B cell (primary cell): ENCODE measurements around the gene MRPS24. TPM values are rescaled to one million over a fixed set of nuclear protein-coding genes. Genes with fewer than 3 reads are reported as not detected.

Experiments
- ATAC-seq: fragments of 200-7000 bp; cut with Tn5 transposase; one replicate; pipeline ENCODE4 v1.10.0; 2021; ENCODE audit warnings: low read depth, mild to moderate bottlenecking, moderate number of reproducible peaks, moderate library complexity
- CTCF ChIA-PET: fragments of 350-600 bp; sonication (Branson Sonifier 250); formaldehyde crosslinking; loops from one replicate; lab custom pipeline; 2021; ENCODE audit warnings: antibody characterized with exemption, inconsistent platforms; lab: Charles Lee
- POLR2A ChIA-PET: fragments of 350-600 bp; sonication (Branson Sonifier 250); formaldehyde crosslinking; loops from one replicate; lab custom pipeline; 2021; ENCODE audit warnings: antibody characterized with exemption; lab: Charles Lee
- DNase-seq: peaks from one replicate; pipeline ENCODE4 v3.0.0; 2013
- H2AFZ ChIP-seq: 2 replicates; pipeline ENCODE4 v1.6.1; 2012; ENCODE audit warnings: mild to moderate bottlenecking, low read depth, low read length; ENCODE audit not compliant: insufficient read depth, poor library complexity, severe bottlenecking
- H3K27ac ChIP-seq, 2 donors: 1 replicate in 1 of 2; 2 replicates in 1 of 2; pipeline ENCODE4 v1.5.1; 2012 to 2013; ENCODE audit warnings: low read length in 2 of 2, mild to moderate bottlenecking in 2 of 2, moderate library complexity in 1 of 2
- H3K27me3 ChIP-seq, 4 experiments: fragments of 200-600 bp in 1 of 4; sonication (generic) in 1 of 4; replicated peaks in 1 of 4; 1 replicate in 2 of 4; 2 replicates in 2 of 4; pipeline versions ENCODE4 v1.6.1 to v1.7.0; 2013 to 2016; ENCODE audit warnings: low read length in 3 of 4, mild to moderate bottlenecking in 2 of 4, mixed read lengths in 1 of 4, moderate library complexity in 1 of 4; ENCODE audit not compliant: insufficient read depth in 4 of 4, control insufficient read depth in 3 of 4; ENCODE audit errors: control extremely low read depth in 1 of 4
- H3K36me3 ChIP-seq, 2 experiments: replicated peaks in 1 of 2; 1 replicate in 1 of 2; 2 replicates in 1 of 2; pipeline versions ENCODE4 v1.6.1 to v1.7.1; 2013; ENCODE audit warnings: low read length in 1 of 2; ENCODE audit not compliant: insufficient read depth in 2 of 2, control insufficient read depth in 1 of 2; ENCODE audit errors: control extremely low read depth in 1 of 2, extremely low read depth in 1 of 2
- H3K4me1 ChIP-seq, 2 donors: fragments of 200-600 bp in 1 of 2; sonication (generic) in 1 of 2; 1 replicate in 1 of 2; 2 replicates in 1 of 2; pipeline versions ENCODE4 v1.5.1 to v1.6.1; 2013 to 2017; ENCODE audit warnings: low read length in 2 of 2; ENCODE audit not compliant: control insufficient read depth in 2 of 2, insufficient read depth in 2 of 2
- H3K4me2 ChIP-seq: replicated peaks from 2 replicates; pipeline ENCODE3; 2012; ENCODE audit warnings: mild to moderate bottlenecking, low read depth, low read length; ENCODE audit not compliant: poor library complexity, severe bottlenecking
- H3K4me3 ChIP-seq, 5 experiments: fragments of 200-600 bp in 1 of 5; sonication (generic) in 1 of 5; 1 replicate in 3 of 5; 2 replicates in 2 of 5; pipeline versions ENCODE4 v1.5.1 to v1.7.0; 2011 to 2016; ENCODE audit warnings: low read length in 4 of 5, mild to moderate bottlenecking in 4 of 5, low read depth in 2 of 5, control low read depth in 1 of 5, moderate library complexity in 1 of 5; ENCODE audit not compliant: insufficient read depth in 1 of 5; ENCODE audit errors: control extremely low read depth in 1 of 5, extremely low read depth in 1 of 5
- H3K79me2 ChIP-seq: fragments of 200-600 bp; sonication (generic); one replicate; pipeline ENCODE4 v1.6.0; 2016; ENCODE audit warnings: low read length; ENCODE audit not compliant: control insufficient read depth, insufficient read depth
- H3K9ac ChIP-seq: fragments of 200-600 bp; sonication (generic); 2 replicates; pipeline ENCODE4 v1.6.1; 2017; ENCODE audit warnings: mild to moderate bottlenecking, low read length, moderate library complexity
- H3K9me3 ChIP-seq, 3 donors: one replicate each; pipeline versions ENCODE4 v1.6.1 to v1.7.1; 2013; ENCODE audit warnings: low read length in 2 of 3; ENCODE audit not compliant: control insufficient read depth in 2 of 3, insufficient read depth in 1 of 3; ENCODE audit errors: control extremely low read depth in 1 of 3
- H4K20me1 ChIP-seq: 2 replicates; pipeline ENCODE4 v1.6.0; 2012; ENCODE audit warnings: mild to moderate bottlenecking, low read length; ENCODE audit not compliant: insufficient read depth, control insufficient read depth, poor library complexity, severe bottlenecking
- H3K27ac Mint-ChIP-seq: one replicate; pipeline ENCODE4 v1.8.0; 2021; ENCODE audit warnings: mixed read lengths
- H3K27me3 Mint-ChIP-seq: one replicate; pipeline ENCODE4 v1.8.0; 2021; ENCODE audit warnings: mixed read lengths
- H3K4me1 Mint-ChIP-seq: one replicate; pipeline ENCODE4 v1.8.0; 2021; ENCODE audit warnings: mixed read lengths
- H3K4me3 Mint-ChIP-seq: one replicate; pipeline ENCODE4 v1.8.0; 2021; ENCODE audit warnings: mixed read lengths
- H3K9me3 Mint-ChIP-seq: one replicate; pipeline ENCODE4 v1.8.0; 2022; ENCODE audit warnings: mixed read lengths; ENCODE audit not compliant: insufficient read depth
- EZH2 ChIP-seq: IDR thresholded peaks from 2 replicates; pipeline ENCODE4 v1.6.1; 2012; ENCODE audit warnings: borderline replicate concordance, low read depth, mild to moderate bottlenecking, moderate library complexity, low read length; ENCODE audit not compliant: insufficient read depth, poor library complexity, severe bottlenecking
- WGBS: methylation state at CpG from one replicate; pipeline ENCODE4 v1.1.5; 2013; ENCODE audit warnings: missing lambda C conversion rate; ENCODE audit not compliant: insufficient coverage; 5-methylcytosine and 5-hydroxymethylcytosine counted together
- intact Hi-C: fragments of 100-400 bp; cut with micrococcal nuclease; formaldehyde crosslinking; loops from one replicate; pipeline ENCODE4 v1.10.0; 2022
- polyA plus RNA-seq: library from polyadenylated mRNA; depleted of rRNA; stranded (reverse); fragments of >200 nt; gene quantifications from 2 replicates; pipeline ENCODE4 v1.2.3, GENCODE V29; 2012
- total RNA-seq, 2 donors: library from RNA; stranded (reverse); fragments of 120-200 nt in 1 of 2; gene quantifications; 1 replicate in 1 of 2; 2 replicates in 1 of 2; pipeline versions ENCODE4 v1.2.3 to v1.2.4, GENCODE V29; 2013 to 2022
- TF ChIP-seq, protein P1 (sequence below): fragments of 200-600 bp; IDR thresholded peaks from one replicate; pipeline ENCODE4 v1.8.0; 2022; ENCODE audit warnings: antibody characterized with exemption, mild to moderate bottlenecking

Gene MRPS24
- total and polyA plus RNA-seq, 2 donors (not counting 1 experiment from before 2014, with no cell fraction given): 54.1 to 102 TPM

DNA sequence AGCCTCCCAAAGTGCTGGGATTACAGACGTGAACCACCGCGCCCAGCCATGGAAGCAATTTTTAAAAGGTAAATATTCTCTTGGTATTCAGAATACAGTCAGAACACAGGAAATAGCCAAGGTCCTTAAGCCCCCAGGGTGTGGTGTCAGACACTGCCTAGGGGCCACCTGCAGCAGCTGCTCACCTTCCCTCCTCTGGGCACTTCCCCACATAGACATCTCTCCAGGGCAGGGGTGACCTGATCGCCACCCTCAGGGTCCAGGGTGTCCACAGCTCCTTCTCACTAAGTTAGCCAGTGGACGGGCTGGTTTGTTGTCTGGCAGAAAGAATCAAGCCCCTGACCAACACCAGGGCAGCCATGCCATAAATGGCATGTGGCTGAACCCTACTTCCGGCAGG, 21.2 kb upstream of the MRPS24 start:
- POLR2A ChIA-PET: no interaction called here
- WGBS: 96% methylated on average over 3 of the region's 6 CpGs
- no peak overlapping the region for H3K9ac ChIP-seq

DNA sequence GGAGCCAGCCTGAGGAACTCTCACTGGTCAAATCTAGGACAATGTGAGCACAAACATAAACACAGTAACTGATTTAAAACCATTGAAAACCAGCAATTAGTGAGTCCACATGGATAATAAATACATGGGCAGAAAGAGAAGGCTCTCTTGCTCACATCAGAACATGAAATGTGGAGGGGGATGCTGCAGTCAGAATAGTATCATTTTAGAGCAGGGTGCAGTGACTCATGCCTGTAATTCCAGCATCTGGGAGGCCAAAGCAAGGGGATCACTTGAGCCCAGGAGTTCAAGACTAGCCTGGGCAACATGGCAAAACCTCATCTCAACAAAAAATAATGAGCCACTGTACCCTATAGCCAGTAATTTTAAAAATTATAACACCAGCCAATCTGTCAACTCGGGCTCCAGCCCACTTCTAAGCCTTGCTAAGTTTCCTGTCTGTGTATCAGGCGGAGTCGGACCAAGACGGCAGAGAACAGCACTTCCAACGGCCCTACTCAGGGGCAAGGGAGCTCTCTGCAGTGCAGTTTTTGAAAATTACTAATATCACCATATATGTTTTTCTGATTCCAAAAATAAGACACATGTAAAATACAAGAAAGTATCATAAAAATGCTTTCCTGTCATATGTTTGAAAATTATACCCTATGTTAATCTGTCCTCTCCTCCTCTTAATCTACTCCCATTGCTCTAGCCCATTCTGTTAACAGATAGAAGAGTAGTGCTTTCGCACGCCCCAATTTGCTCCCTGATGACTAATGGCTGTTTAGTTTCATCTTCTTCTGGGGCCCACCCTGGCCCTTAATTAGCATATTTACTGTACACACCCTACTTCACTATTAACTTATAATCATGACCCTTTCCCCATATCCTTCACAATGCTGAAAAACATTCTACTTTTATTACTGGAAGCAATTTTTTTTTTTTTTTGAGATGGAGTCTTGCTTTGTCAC, 20.0 kb upstream of the MRPS24 start:
- Mint-ChIP-seq H3K4me3 (no peak overlapping the region), H3K27me3 (no peaks in the 10 kb centered on the region), H3K4me1 (peaks cover 25% of the 10 kb centered on the region), H3K27ac (no peak overlapping the region), H3K9me3 (no peaks in the 10 kb centered on the region)
- Histone ChIP-seq H4K20me1 (peaks cover 42% of the 10 kb centered on the region), H3K9ac (no peak overlapping the region), H3K27ac (no peak overlapping the region), H3K4me2 (no peak overlapping the region), H3K27me3 (no peaks in the 10 kb centered on the region), H2AFZ (no peak overlapping the region), H3K79me2 (peaks cover 45% of the 10 kb centered on the region), H3K9me3 (no peaks in the 10 kb centered on the region), H3K36me3 (peaks cover 0 to 5% of the 10 kb centered on the region in 2 experiments), H3K4me1 (no peaks in the 10 kb centered on the region), H3K4me3 (no peak overlapping the region)
- DNase-seq (no peak), ATAC-seq (no peak)
- TF ChIP-seq, protein P1, sequence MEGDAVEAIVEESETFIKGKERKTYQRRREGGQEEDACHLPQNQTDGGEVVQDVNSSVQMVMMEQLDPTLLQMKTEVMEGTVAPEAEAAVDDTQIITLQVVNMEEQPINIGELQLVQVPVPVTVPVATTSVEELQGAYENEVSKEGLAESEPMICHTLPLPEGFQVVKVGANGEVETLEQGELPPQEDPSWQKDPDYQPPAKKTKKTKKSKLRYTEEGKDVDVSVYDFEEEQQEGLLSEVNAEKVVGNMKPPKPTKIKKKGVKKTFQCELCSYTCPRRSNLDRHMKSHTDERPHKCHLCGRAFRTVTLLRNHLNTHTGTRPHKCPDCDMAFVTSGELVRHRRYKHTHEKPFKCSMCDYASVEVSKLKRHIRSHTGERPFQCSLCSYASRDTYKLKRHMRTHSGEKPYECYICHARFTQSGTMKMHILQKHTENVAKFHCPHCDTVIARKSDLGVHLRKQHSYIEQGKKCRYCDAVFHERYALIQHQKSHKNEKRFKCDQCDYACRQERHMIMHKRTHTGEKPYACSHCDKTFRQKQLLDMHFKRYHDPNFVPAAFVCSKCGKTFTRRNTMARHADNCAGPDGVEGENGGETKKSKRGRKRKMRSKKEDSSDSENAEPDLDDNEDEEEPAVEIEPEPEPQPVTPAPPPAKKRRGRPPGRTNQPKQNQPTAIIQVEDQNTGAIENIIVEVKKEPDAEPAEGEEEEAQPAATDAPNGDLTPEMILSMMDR: no peak
- TF ChIP-seq EZH2: no peak
- intact Hi-C loops: no loop called here
- POLR2A ChIA-PET: no interaction called here
- WGBS: 95% methylated on average over 2 of the region's 7 CpGs
- CTCF ChIA-PET: no interaction called here

More for the DNA sequence above, 21.2 kb upstream of the MRPS24 start:
- ATAC-seq (no peak), DNase-seq (no peak)
- Histone ChIP-seq H2AFZ (no peak overlapping the region), H3K4me1 (no peaks in the 10 kb centered on the region), H3K79me2 (peaks cover 57% of the 10 kb centered on the region), H3K36me3 (peaks cover 0 to 3% of the 10 kb centered on the region in 2 experiments), H4K20me1 (peaks cover 42% of the 10 kb centered on the region), H3K27me3 (no peaks in the 10 kb centered on the region), H3K27ac (no peak overlapping the region), H3K4me3 (no peak overlapping the region), H3K9me3 (no peaks in the 10 kb centered on the region), H3K4me2 (no peak overlapping the region)
- intact Hi-C loops: no loop called here
- CTCF ChIA-PET: no interaction called here
- Mint-ChIP-seq H3K9me3 (no peaks in the 10 kb centered on the region), H3K27me3 (no peaks in the 10 kb centered on the region), H3K4me3 (no peak overlapping the region), H3K27ac (no peak overlapping the region), H3K4me1 (peaks cover 25% of the 10 kb centered on the region)
- TF ChIP-seq, protein P1: no peak
- no peak for TF ChIP-seq EZH2
